Thymus (tissue), 11 donors: Measurements from ENCODE around the gene CNIH3. TPM values are rescaled to one million over a fixed set of nuclear protein-coding genes. Genes with fewer than 3 reads are reported as not detected.

Experiments
- DNase-seq, 9 donors: peaks; one replicate each; pipeline ENCODE4 v3.0.0-alpha.2; 2013; ENCODE audit warnings: low spot score in 9 of 9, low read depth in 6 of 9, missing footprints in 1 of 9
- H3K27ac ChIP-seq, 2 donors: one replicate each; pipeline ENCODE4 v1.5.1; 2013; ENCODE audit warnings: control low read depth in 1 of 2, low read depth in 1 of 2, low read length in 1 of 2, mild to moderate bottlenecking in 1 of 2, moderate library complexity in 1 of 2
- H3K27me3 ChIP-seq, 2 donors: one replicate each; pipeline ENCODE4 v1.5.1; 2013; ENCODE audit warnings: low read length in 1 of 2; ENCODE audit not compliant: control insufficient read depth in 2 of 2, insufficient read depth in 1 of 2
- H3K36me3 ChIP-seq, 2 donors: one replicate each; pipeline ENCODE4 v1.5.1; 2013; ENCODE audit warnings: low read length in 1 of 2, mild to moderate bottlenecking in 1 of 2, moderate library complexity in 1 of 2; ENCODE audit not compliant: control insufficient read depth in 2 of 2, insufficient read depth in 2 of 2
- H3K4me1 ChIP-seq, 2 donors: one replicate each; pipeline ENCODE4 v1.5.1; 2013; ENCODE audit warnings: low read length in 2 of 2; ENCODE audit not compliant: control insufficient read depth in 2 of 2, insufficient read depth in 2 of 2
- H3K4me3 ChIP-seq, 2 donors: one replicate each; pipeline ENCODE4 v1.5.1; 2013; ENCODE audit warnings: low read length in 2 of 2, control low read depth in 1 of 2, mild to moderate bottlenecking in 1 of 2
- H3K9me3 ChIP-seq, 2 donors: one replicate each; pipeline ENCODE4 v1.5.1; 2013; ENCODE audit warnings: low read length in 1 of 2, mild to moderate bottlenecking in 1 of 2; ENCODE audit not compliant: control insufficient read depth in 2 of 2, insufficient read depth in 1 of 2
- WGBS: extraction: QIAGEN DNeasy Blood & Tissue Kit; methylation state at CpG from one replicate; pipeline ENCODE4 v1.1.7; 2013; 5-methylcytosine and 5-hydroxymethylcytosine counted together
- polyA plus RNA-seq: library from polyadenylated mRNA; stranded (reverse); fragments of 200-250 nt; gene quantifications from one replicate; pipeline ENCODE4 v1.2.3, GENCODE V29; 2013
- total RNA-seq: library from RNA; stranded (reverse); fragments of 120-200 nt; gene quantifications from one replicate; pipeline ENCODE4 v1.2.4, GENCODE V29; 2013
- donor health status: healthy.

CNIH3 gene
- total and polyA plus RNA-seq, 2 donors: 2.2 to 2.3 TPM

DNA sequence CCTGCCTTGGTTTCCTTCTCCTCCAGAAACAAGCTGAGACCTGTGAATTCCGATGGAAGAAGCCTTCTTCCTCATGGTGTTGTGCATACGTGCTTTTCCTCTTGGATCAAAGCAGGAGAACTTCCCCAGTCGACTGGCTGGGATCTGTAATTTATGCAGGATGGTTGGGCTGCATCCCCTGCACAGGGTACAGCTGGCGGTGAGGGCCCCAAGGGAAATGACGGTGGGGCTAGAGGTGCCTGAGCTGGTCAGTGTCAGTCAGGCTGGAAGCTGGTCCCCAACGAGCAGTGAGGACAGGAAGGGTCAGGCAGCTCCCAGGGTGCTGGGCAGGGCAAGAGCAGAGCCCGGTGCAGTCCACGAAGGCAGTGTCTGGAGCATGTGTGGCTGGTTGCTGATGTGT lies 106.7 kb downstream of the CNIH3 start:
- 77% methylated on average over 8 of the region's 8 CpGs for whole genome bisulfite sequencing
- DNase-seq: no peak

DNA sequence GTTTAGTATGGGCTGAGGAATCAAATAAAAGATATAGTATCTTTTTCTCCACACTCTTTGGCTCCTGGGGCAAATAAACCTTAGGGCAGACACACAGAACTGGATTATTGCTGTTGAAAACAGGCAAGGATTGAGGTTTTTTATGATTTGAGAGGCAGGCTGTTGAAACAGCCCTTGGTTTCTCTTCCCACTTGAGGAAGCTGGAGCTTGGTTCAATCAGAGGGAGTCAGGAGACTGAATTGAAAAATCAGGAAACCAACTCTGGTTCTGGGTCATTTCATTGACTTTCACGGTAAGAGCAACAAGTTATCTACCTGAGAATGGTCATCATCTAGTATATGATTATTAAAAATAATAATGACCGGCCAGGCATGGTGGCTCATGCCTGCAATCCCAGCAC lies 108.4 kb downstream of the CNIH3 start:
- 98% methylated on average over 2 of the region's 2 CpGs for WGBS
- Histone ChIP-seq H3K9me3 (no peaks in the 10 kb centered on the region), H3K27ac (no peak overlapping the region), H3K4me3 (no peak overlapping the region), H3K27me3 (no peaks in the 10 kb centered on the region), H3K4me1 (peaks cover 0 to 11% of the 10 kb centered on the region in 2 donors), H3K36me3 (no peaks in the 10 kb centered on the region)
- no peak for DNase-seq

More for the DNA sequence above, 106.7 kb downstream of the CNIH3 start:
- no peak overlapping the region for H3K27ac ChIP-seq
- H3K4me1 ChIP-seq: peaks cover 0 to 23% of the 10 kb centered on the region in 2 donors
- H3K9me3 ChIP-seq: no peaks in the 10 kb centered on the region
- no peaks in the 10 kb centered on the region for H3K36me3 ChIP-seq
- H3K4me3 ChIP-seq: no peak overlapping the region
- no peaks in the 10 kb centered on the region for H3K27me3 ChIP-seq

DNA sequence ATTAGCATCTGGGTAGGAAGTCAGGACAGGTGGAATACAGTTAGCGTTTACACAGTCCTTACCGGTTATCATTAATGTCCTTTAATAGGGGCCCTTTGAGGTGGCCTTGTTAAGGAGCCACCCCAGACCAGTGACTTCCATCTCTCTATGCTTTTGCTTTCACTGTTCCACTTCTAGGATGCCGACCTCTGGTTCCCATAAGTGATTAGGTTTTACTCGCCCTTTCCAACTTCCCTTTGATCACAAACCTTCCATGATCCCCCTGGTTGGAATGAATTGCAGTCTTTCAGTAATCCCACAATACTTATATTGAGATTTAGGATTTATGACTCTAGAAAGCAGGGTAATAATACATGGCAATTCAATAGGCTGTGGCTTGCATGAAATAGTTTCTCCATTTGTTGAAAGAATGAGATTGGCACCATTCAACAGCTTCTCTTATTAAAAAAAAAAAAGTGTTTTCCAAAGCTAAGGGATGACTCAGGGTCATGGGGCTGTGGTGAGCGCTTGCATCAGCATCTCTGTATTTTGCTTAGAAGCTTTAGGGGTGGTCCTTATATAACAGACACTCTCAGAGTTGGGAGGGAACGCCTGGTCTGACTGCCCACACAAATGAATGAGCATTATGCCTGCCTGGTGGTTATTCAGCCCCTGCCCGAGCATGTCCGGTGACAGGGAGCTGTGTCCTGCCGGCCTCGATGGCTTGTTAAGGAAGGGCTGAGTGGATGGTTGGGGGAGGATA lies 110.5 kb downstream of the CNIH3 start:
- WGBS: 90% methylated on average over 10 of the region's 10 CpGs
- Histone ChIP-seq H3K4me1 (peaks cover 0 to 2% of the 10 kb centered on the region in 2 donors), H3K4me3 (no peak overlapping the region), H3K36me3 (no peaks in the 10 kb centered on the region), H3K27me3 (no peaks in the 10 kb centered on the region), H3K9me3 (no peaks in the 10 kb centered on the region), H3K27ac (no peak overlapping the region)
- DNase-seq: no peak

DNA sequence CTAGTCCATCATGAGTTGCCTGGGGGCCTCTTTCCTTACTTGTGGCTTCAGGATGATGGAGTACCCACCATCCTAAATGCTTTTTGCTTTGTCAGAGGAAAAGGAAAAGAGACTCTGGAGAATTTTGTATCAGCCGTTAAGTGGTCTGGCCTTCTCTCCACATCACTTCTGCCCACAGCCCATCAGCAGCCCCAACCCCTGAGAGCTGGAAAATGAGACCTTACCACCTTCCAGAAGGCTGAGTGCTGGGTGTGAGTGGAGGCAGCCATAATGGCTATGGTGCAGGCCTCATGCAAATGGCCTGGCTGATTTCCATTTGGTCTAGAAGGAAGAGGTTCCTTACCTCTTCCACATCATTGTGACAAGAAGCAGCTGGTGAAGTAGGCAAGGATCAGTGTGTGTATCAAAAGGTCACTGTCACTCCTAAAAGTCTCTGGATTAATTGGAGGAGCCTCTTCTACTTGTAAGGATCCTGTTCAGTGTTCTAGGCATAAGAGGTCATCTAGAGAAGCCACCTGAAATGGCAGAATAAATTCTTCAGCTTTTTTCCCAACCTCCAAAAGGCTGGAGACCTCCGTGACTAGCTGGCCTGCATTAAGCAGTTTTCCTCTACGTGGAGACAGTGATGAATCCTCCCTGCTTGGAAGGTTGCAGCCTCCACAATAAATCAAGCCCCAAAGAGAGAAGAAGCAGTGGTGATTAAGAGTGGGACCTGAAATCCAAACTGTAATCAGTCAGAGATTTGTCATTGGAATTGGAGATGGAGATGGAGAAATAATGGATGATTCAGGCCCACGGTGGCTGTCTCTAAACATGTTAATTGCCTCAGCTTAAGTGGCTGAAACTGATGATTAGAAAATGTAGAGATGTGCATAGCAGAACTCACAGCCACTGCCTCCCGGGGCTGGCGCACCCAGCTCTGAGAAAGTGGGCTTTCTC lies 111.5 kb downstream of the CNIH3 start:
- Histone ChIP-seq H3K27me3 (no peaks in the 10 kb centered on the region), H3K4me1 (peaks cover 0 to 3% of the 10 kb centered on the region in 2 donors), H3K4me3 (no peak overlapping the region), H3K9me3 (no peaks in the 10 kb centered on the region), H3K36me3 (no peaks in the 10 kb centered on the region), H3K27ac (no peak overlapping the region)
- DNase-seq: no peak
- WGBS: 95% methylated on average over 6 of the region's 6 CpGs

DNA sequence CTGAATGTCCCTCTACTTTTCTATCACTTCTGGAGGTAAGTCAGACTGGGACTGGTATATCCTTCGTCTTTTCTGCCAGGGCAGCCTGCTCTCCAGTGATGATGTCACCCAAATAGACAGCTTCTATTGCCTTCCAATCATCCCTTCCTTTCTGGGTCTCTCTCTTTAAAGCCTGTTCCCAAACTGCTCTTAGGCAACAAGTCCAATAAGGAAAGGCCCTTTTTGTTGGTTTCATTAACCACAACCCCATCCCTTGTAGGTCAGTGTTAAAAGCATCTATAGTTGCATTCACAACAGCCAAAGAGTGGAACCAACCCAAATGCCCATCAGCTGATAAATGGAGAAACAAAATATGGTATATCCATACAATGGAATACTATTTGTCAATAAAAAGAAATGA lies 114.4 kb downstream of the CNIH3 start:
- Histone ChIP-seq H3K27ac (no peak overlapping the region), H3K4me3 (no peak overlapping the region), H3K36me3 (no peaks in the 10 kb centered on the region), H3K27me3 (no peaks in the 10 kb centered on the region), H3K9me3 (no peaks in the 10 kb centered on the region), H3K4me1 (peaks cover 0 to 27% of the 10 kb centered on the region in 2 donors)
- WGBS: 95% methylated on average over 1 of the region's 1 CpG
- DNase-seq: no peak

DNA sequence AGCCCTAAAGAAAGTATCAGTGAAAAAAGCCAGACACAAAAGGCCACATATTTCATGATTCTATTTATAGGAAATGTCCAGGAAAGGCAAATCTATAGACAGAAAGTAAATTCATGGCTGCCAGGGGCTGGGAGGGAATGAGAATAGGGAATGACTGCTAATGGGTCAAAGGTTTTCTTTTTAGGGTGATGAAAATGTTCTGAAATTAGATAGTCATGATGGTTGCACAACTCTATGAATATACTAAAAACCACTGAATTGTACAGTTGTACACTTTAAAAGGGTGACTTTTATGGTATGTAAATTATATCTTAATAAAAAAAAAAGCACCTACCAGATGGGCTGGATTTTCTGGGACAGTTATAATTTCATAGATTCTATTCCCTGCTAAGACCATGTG lies 114.8 kb downstream of the CNIH3 start:
- Histone ChIP-seq H3K4me3 (no peak overlapping the region), H3K27me3 (no peaks in the 10 kb centered on the region), H3K36me3 (no peaks in the 10 kb centered on the region), H3K4me1 (peaks cover 0 to 27% of the 10 kb centered on the region in 2 donors), H3K9me3 (no peaks in the 10 kb centered on the region), H3K27ac (no peak overlapping the region)
- DNase-seq: no peak

DNA sequence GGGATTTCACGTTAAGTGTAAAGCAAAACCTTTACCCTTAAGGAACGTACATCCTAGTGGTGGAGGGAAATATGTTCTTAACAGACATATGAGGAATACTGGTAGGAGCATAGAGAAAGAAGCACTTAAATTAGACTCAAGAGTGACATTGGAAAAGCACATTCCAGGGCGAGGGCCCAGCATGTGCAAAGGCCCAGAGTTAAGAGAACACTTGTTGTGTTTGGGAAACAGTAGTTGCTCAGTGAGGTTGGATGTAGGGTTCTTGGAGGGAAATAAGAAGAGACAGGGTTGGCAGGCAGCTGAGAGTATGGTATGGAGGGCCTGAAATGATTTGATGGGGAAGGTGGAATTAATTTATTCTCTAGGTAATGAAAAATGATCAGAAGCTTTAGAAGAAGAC lies 115.5 kb downstream of the CNIH3 start:
- no peak for DNase-seq
- 64% methylated on average over 3 of the region's 3 CpGs for WGBS
- no peaks in the 10 kb centered on the region for H3K9me3 ChIP-seq
- no peak overlapping the region for H3K4me3 ChIP-seq
- no peak overlapping the region for H3K27ac ChIP-seq
- no peaks in the 10 kb centered on the region for H3K36me3 ChIP-seq
- H3K27me3 ChIP-seq: no peaks in the 10 kb centered on the region
- H3K4me1 ChIP-seq: peaks cover 0 to 28% of the 10 kb centered on the region in 2 donors

DNA sequence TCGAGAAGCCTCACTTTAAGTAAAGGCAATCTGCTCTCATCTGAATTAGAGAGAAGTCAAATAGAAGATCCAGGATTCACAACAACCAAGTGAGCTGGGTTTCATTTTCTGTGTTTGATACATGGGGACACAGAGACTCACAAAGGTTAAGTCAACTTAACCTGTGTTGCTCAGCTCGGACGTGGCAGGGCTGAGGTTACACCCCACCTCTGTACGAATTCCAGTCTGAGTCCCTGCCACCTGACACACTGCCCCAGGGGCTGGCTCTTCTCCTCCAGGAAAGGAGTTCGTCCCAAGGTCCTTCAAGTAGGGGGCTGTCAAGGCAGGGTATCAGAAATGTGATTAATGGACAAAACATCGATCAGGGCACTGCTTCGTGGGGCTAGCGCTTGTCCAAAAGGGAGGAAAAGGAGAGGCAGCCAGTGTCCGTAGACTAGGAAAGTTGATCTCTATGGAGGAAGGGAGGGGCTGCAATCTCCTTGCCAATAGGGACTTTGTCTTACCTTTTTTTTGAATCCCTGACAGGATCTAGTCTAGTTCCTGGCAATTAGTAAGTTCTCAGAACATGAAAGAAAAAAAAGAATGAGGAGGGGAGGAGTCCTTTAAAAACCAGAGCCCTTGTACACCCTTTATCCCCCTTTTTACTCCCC lies 116.4 kb downstream of the CNIH3 start:
- Histone ChIP-seq H3K27ac (no peak overlapping the region), H3K4me1 (peaks cover 0 to 31% of the 10 kb centered on the region in 2 donors), H3K36me3 (no peaks in the 10 kb centered on the region), H3K27me3 (no peaks in the 10 kb centered on the region), H3K9me3 (no peaks in the 10 kb centered on the region), H3K4me3 (no peak overlapping the region)
- no peak for DNase-seq
- 94% methylated on average over 9 of the region's 9 CpGs for WGBS
